HG03103 (cell line): Measurements from ENCODE around the gene SLC9A7.

Source experiments
- ATAC-seq: cut with Tn5 transposase; IDR thresholded peaks from one replicate; pipeline ENCODE4 v1.9.1; 2021; ENCODE audit warnings: low read depth; ENCODE audit not compliant: unreplicated experiment

Gene SLC9A7

GRCh38 chrX:46662188-46662958 lies 96.5 kb downstream of the SLC9A7 start:
- ATAC-seq, result no peak

DNA sequence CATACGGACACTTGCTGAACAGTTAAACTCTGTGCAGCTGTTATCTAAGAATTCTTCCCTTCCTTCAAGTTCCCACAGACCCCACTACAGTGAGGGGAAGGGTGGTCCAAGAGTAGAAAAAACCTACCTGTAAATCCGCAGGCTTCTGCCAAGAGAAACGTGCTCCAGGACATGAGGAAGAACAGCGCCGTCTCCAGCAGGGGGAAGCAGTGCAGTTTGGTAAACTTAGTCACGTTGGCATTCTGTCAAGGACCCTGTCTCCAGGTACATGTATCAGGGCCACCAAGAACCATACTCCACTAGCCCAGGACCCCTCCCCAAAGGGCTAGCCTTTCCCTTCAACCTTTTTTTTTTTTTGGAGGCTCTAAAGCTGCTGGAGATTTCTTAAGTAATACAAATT lies 105.4 kb downstream of the SLC9A7 start:
- no peak for ATAC-seq

- ATAC-seq, result no peak
Observed at GRCh38 chrX:46649421-46650260, 109.3 kb downstream of the SLC9A7 start.

GRCh38 chrX:46648660-46649059 lies 110.3 kb downstream of the SLC9A7 start:
- no peak for ATAC-seq

DNA sequence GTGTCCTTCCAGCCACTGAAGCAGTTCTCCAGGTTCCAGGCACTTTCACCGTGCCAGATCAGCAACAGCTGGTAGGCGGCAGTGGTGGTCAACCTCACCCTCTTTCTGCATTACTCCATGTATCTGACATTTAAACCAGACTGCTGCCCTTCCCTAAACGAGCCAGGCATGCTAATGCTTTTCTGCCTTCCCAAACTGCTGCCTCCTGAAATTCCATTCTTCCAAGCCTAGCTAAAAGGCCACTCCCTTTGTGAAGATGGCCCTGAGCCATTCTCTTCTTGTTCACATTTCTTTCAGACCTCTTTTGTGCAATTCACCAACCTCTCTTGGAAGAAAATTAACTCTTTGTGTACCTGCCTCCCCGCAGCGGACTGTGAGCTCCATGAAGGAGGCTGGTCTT lies 111.7 kb downstream of the SLC9A7 start:
- ATAC-seq, result no peak

- no peak for ATAC-seq
Observed at GRCh38 chrX:46645614-46646013, 113.3 kb downstream of the SLC9A7 start.

- ATAC-seq, result no peak
Observed at GRCh38 chrX:46643636-46644035, 115.3 kb downstream of the SLC9A7 start.

DNA sequence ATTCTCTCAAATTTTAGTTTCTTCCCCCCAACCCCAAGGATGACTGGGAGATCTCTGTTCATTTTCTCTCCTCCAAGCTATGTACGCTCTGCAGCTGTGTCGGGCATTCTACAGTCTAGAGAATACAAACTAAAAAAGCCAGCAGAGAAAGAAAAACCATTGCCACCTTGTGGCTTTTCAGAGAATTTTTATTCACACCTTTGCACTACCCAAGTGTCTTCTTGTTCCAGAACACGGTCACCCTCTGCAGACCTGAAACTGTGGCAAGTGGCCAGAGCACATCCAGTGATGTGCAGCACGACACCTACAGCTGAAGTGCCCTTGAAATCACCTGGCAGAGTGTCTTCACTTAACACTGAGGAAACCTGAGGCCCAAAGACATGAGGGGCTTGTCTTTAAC lies 116.8 kb downstream of the SLC9A7 start:
- no peak for ATAC-seq

GRCh38 chrX:46637938-46638337 lies 121.0 kb downstream of the SLC9A7 start:
- ATAC-seq, result no peak

DNA sequence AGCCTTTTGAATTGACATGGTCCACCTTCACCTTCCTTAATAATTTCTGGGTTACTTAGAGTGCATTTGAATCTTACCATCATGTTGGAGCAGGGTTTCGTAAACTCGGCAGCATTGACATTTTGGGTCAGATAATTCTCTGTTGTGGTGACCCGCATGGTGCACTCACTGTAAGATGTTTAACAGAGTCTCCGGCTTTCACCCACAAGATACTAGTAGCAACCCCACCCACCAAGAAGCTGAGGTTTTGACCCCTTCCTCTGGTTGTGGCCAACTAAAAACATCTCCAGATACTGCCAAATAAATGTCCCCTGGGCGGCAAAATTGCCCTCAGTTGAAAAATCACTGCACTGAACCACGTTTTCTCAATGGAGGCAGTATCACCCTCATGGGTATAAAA lies 122.7 kb downstream of the SLC9A7 start:
- no peak for ATAC-seq

GRCh38 chrX:46635186-46635585 lies 123.7 kb downstream of the SLC9A7 start:
- ATAC-seq, result no peak

GRCh38 chrX:46634577-46634976 lies 124.3 kb downstream of the SLC9A7 start:
- ATAC-seq, result no peak

- no peak for ATAC-seq
Observed at GRCh38 chrX:46630141-46630540, 128.8 kb downstream of the SLC9A7 start.

DNA sequence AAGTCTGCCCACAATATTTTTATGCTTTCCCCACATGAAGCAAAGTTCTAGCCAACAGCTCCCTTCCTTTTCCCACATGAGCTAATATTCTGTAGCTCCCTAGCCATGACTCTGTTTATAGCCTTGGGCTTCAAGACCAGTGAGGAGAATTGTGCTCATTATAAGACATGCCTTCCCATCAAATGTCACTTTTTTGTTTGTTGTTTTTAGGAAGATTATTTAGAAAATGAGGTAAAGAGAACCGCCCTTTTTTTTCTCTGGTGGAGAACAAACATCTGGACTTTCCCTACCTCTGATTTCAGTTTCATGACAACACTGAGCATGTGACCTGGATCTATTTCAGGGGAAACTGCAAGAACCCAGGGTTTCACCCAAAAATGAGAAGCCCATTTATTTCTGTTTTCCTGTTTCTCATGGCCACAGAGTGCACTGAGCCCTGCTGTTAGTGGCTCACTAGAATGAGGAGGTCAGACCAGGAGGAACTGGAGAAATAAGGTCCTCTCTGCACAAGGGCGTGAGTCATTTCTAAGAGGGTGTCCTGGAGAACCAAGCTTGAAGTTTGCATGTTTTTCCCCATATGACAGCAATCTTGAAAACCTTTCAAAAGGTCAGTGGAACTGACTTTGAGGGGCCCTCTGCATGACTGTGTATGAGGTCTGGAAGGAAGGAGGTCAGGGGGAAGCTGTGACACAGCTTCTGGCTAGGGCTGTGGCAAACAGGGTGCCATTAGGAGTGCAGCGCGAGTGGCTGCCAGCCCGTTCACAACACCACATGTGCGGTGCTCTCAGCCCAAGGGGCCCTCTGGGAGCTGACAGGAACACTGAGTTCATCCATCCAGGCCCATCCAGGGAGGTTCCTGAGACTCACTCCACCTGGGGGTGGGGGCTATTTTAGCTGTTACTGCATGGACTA lies 130.2 kb downstream of the SLC9A7 start:
- ATAC-seq, result peak; percentile 88

- no peak for ATAC-seq
Observed at GRCh38 chrX:46627711-46628419, 131.1 kb downstream of the SLC9A7 start.

DNA sequence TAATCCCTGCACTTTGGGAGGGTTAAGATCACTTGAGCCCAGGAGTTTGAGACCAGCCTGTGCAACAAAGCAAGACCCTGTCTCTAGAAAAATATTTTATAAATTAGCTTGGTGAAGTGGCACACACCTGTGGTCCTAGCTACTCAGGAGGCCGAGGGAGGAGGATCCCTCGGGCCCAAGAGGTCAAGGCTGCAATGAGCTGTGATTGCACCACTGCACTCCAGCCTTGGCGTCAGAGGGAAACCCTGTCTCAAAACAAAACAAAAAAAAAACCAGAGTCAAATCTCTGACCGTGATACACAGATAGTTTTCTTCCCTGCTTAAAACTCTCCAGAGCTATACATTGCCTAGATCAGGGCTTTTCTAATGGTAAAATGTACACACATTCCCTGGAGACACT lies 131.9 kb downstream of the SLC9A7 start:
- ATAC-seq, result no peak

GRCh38 chrX:46626566-46626965 lies 132.4 kb downstream of the SLC9A7 start:
- ATAC-seq, result no peak

DNA sequence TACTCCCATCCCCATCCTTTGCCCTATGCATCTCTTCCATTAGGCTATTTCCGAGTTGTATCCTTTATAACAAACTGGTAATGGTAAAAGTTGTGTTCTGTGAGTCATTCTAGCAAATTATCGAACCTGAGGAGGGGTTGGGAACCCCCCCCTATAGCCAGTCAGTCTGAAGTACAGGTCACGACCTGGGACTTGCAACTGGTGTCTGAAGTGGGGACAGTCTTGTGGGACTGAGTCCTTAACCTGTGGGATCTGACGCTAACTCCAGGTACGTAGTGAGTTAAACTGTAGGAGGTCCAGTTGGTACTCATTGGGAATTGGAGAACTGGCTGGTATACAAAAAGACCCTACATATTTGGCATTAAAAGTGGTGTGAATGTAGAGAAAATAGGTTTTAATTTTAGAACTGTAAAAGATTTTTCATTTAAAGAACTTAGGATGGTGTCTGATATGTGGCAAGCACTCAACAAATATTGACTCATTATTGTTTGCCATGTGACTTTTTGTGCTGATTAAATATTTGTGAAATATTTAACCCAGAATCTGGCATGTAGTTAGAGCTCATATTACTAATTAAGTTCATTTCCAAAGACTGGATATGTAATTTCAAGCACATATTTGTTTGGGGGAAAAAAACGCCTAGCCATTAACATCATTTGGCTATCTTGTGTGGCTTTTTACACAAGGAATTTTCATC lies 134.7 kb downstream of the SLC9A7 start:
- ATAC-seq, result no peak

GRCh38 chrX:46621572-46621971 lies 137.3 kb downstream of the SLC9A7 start:
- ATAC-seq, result no peak

- ATAC-seq, result no peak
Observed at GRCh38 chrX:46620505-46620904, 138.4 kb downstream of the SLC9A7 start.
